HCT116 (cell line): ENCODE data around the gene AP1AR. TPM values are rescaled to one million over a fixed set of nuclear protein-coding genes. Genes with fewer than 3 reads are reported as not detected.
A peak's percentile ranks its signal among the peaks of the same experiment; 100 is the strongest.

Source experiments
- ATAC-seq: fragments of 200-7000 bp; cut with Tn5 transposase; 2 replicates; pipeline ENCODE4 v1.9.1; 2020; ENCODE audit warnings: mild to moderate bottlenecking, moderate library complexity
- BruUV-seq: library from RNA; stranded (reverse); fragments of 400-500 nt; replicated peaks from 2 replicates; lab custom pipeline; 2021; lab: Mats Ljungman, UMichigan
- CTCF ChIA-PET: fragments of 300-600 bp; sonication (Branson Sonifier 250); formaldehyde crosslinking; loops from one replicate; lab custom pipeline; 2021; ENCODE audit warnings: antibody characterized with exemption; lab: Charles Lee
- POLR2A ChIA-PET: fragments of 300-600, 350-600 bp; sonication (Branson Sonifier 250); formaldehyde crosslinking; loops from one replicate; lab custom pipeline; 2021; ENCODE audit warnings: antibody characterized with exemption; lab: Charles Lee
- RAD21 ChIA-PET, 2 experiments: fragments of 300-600 bp; sonication (Branson Sonifier 250); formaldehyde crosslinking; loops; one replicate each; lab custom pipeline; 2023; ENCODE audit warnings: low total read pairs in 2 of 2; ENCODE audit not compliant: uncharacterized antibody in 2 of 2, unreplicated experiment in 2 of 2, low non-redundant PET in 1 of 2; lab: Charles Lee
- DNase-seq: peaks from one replicate; pipeline ENCODE4 v3.0.0-alpha.2; 2010; ENCODE audit warnings: low read depth, low spot score
- H2AFZ ChIP-seq: fragments of 200-600 bp; shearing (Covaris generic), sonication (generic); 2 replicates; pipeline ENCODE4 v1.6.1; 2017; ENCODE audit warnings: low read depth, mixed run types, mixed read lengths, antibody characterized with exemption, low read length; ENCODE audit not compliant: poor library complexity, severe bottlenecking
- H3K27ac ChIP-seq: 2 replicates; pipeline ENCODE4 v1.5.1; 2012; ENCODE audit warnings: low read depth, low read length
- H3K27me3 ChIP-seq: fragments of 200-600 bp; sonication (generic); 2 replicates; pipeline ENCODE4 v1.6.1; 2016; ENCODE audit warnings: mixed run types, low read length, mixed read lengths; ENCODE audit not compliant: insufficient read depth
- H3K36me3 ChIP-seq, 2 experiments: fragments of 200-500 bp in 1 of 2; fragments of 200-600 bp in 1 of 2; sonication (Bioruptor generic) in 1 of 2; sonication (generic) in 1 of 2; 2 replicates each; pipeline versions ENCODE4 v1.5.1 to v1.6.1; 2014 to 2016; ENCODE audit warnings: low read length in 2 of 2, inconsistent platforms in 1 of 2, mixed read lengths in 1 of 2, mixed run types in 1 of 2; ENCODE audit not compliant: insufficient read depth in 2 of 2, control insufficient read depth in 1 of 2
- H3K4me1 ChIP-seq, 2 experiments: fragments of 200-600 bp in 1 of 2; sonication (generic) in 1 of 2; 2 replicates each; pipeline versions ENCODE4 v1.5.1 to v1.6.1; 2012 to 2017; ENCODE audit warnings: low read length in 2 of 2, inconsistent platforms in 1 of 2, mild to moderate bottlenecking in 1 of 2, mixed read lengths in 1 of 2, mixed run types in 1 of 2, moderate library complexity in 1 of 2; ENCODE audit not compliant: insufficient read depth in 2 of 2, control insufficient read depth in 1 of 2
- H3K4me2 ChIP-seq: fragments of 200-600 bp; sonication (generic); 2 replicates; pipeline ENCODE4 v1.6.1; 2017; ENCODE audit warnings: mixed run types, low read length, mixed read lengths
- H3K4me3 ChIP-seq, 2 experiments: fragments of 200-600 bp in 1 of 2; sonication (generic) in 1 of 2; replicated peaks in 1 of 2; 2 replicates each; pipeline ENCODE4 v1.5.1; 2011 to 2016; ENCODE audit warnings: low read length in 2 of 2, control low read depth in 1 of 2, low read depth in 1 of 2, mild to moderate bottlenecking in 1 of 2, mixed read lengths in 1 of 2, mixed run types in 1 of 2
- H3K79me2 ChIP-seq: fragments of 200-600 bp; sonication (generic); 2 replicates; pipeline ENCODE4 v1.6.1; 2017; ENCODE audit warnings: mild to moderate bottlenecking, mixed run types, low read length, moderate library complexity, mixed read lengths; ENCODE audit not compliant: insufficient read depth
- H3K9ac ChIP-seq: fragments of 200-600 bp; sonication (generic); 2 replicates; pipeline ENCODE4 v1.6.1; 2016; ENCODE audit warnings: low read length, mixed read lengths
- H3K9me2 ChIP-seq: fragments of 200-600 bp; sonication (generic), shearing (Covaris generic); 2 replicates; pipeline ENCODE4 v1.6.1; 2017; ENCODE audit warnings: mixed run types, mild to moderate bottlenecking, moderate library complexity; ENCODE audit not compliant: insufficient read depth
- H3K9me3 ChIP-seq, 2 experiments: fragments of 200-500 bp in 1 of 2; fragments of 200-600 bp in 1 of 2; sonication (Bioruptor generic) in 1 of 2; sonication (generic) in 1 of 2; 2 replicates each; pipeline ENCODE4 v1.6.1; 2014 to 2017; ENCODE audit warnings: low read length in 2 of 2, mixed read lengths in 2 of 2, inconsistent platforms in 1 of 2, low read depth in 1 of 2, mild to moderate bottlenecking in 1 of 2, mixed run types in 1 of 2, moderate library complexity in 1 of 2; ENCODE audit not compliant: control insufficient read depth in 1 of 2, insufficient read depth in 1 of 2
- H4K20me1 ChIP-seq: fragments of 200-600 bp; sonication (generic), shearing (Covaris generic); 2 replicates; pipeline ENCODE4 v1.6.1; 2017; ENCODE audit warnings: mixed run types, mild to moderate bottlenecking, moderate library complexity; ENCODE audit not compliant: insufficient read depth
- ATF3 ChIP-seq: IDR thresholded peaks from 2 replicates; pipeline ENCODE4 v1.6.1; 2012
- CBX3 ChIP-seq: IDR thresholded peaks from 2 replicates; pipeline ENCODE4 v1.6.1; 2012; ENCODE audit warnings: low read depth
- CEBPB ChIP-seq: IDR thresholded peaks from 2 replicates; pipeline ENCODE4 v1.6.1; 2012; ENCODE audit warnings: low read depth
- CTCF ChIP-seq, 3 experiments: fragments of 200-600 bp in 1 of 3; sonication (generic) in 1 of 3; IDR thresholded peaks in 2 of 3; conservative IDR thresholded peaks in 1 of 3; 2 replicates each; pipeline ENCODE4 v1.5.1; 2012 to 2017; ENCODE audit warnings: low read depth in 2 of 3, low read length in 2 of 3, antibody characterized with exemption in 1 of 3, borderline replicate concordance in 1 of 3, control low read depth in 1 of 3, mild to moderate bottlenecking in 1 of 3, mixed read lengths in 1 of 3, mixed run types in 1 of 3, moderate library complexity in 1 of 3; ENCODE audit not compliant: insufficient read depth in 1 of 3
- EZH2phosphoT487 ChIP-seq: fragments of 200-600 bp; IDR thresholded peaks from 2 replicates; pipeline ENCODE4 v1.6.1; 2018; ENCODE audit warnings: antibody characterized with exemption, borderline replicate concordance
- MAX ChIP-seq: IDR thresholded peaks from 2 replicates; pipeline ENCODE4 v1.6.1; 2012
- POLR2AphosphoS5 ChIP-seq: IDR thresholded peaks from 2 replicates; pipeline ENCODE4 v1.6.1; 2011; ENCODE audit warnings: mild to moderate bottlenecking, low read depth, low read length, moderate library complexity
- RAD21 ChIP-seq: IDR thresholded peaks from 2 replicates; pipeline ENCODE4 v1.6.1; 2012; ENCODE audit warnings: low read depth, mild to moderate bottlenecking
- SIN3A ChIP-seq: IDR thresholded peaks from 2 replicates; pipeline ENCODE4 v1.6.1; 2012; ENCODE audit warnings: low read depth
- SRF ChIP-seq: IDR thresholded peaks from 2 replicates; pipeline ENCODE4 v1.6.1; 2012; ENCODE audit warnings: low read depth
- ZBTB33 ChIP-seq: IDR thresholded peaks from 2 replicates; pipeline ENCODE4 v1.6.1; 2011; ENCODE audit warnings: mild to moderate bottlenecking, low read length, moderate library complexity; ENCODE audit not compliant: insufficient replicate concordance; ENCODE audit errors: extremely low read depth
- ZFX ChIP-seq: fragments of 450-650 bp; IDR thresholded peaks from 2 replicates; pipeline ENCODE4 v1.6.1; 2017
- intact Hi-C: fragments of 100-400 bp; cut with micrococcal nuclease; formaldehyde crosslinking; loops from 2 replicates; pipeline ENCODE4 v1.10.0; 2022
- total RNA-seq: library from RNA; stranded (reverse); gene quantifications from one replicate; pipeline ENCODE4 v1.2.1, GENCODE V29; 2021; ENCODE audit not compliant: unreplicated experiment

The AP1AR gene
- total RNA-seq, 1 experiment from 2014 or later = 56.7 TPM

- TF ChIP-seq ZBTB33 (peak; percentile 29), EZH2phosphoT487 (no peak), CTCF (IDR thresholded peaks at IDR 0.05 in 2 of 3, conservative IDR thresholded peaks at IDR 0.05 in 1 of 3; ENCODE audit: borderline replicate concordance in 1 of 3, insufficient read depth in 1 of 3, low read depth in 2 of 3, low read length in 2 of 3) (peak in 2 of 3 experiments; percentile 38 to 40; a peak in 3 of 6 replicates)
Observed at GRCh38 chr4:112231779-112232713, at the start of gene AP1AR (continued).

- peaks cover 0 to 8% of the 10 kb centered on the region in 2 experiments; a peak in 2 of 4 replicates for H3K4me1 ChIP-seq
- H3K4me2 ChIP-seq = no peak overlapping the region
- ATAC-seq = no peak
- BruUV-seq = no TSS peak
- H3K9ac ChIP-seq = no peak overlapping the region
- ChIA-PET CTCF (no interaction called here), RAD21 (no interaction called here), POLR2A (no interaction called here)
- H3K27me3 ChIP-seq = no peaks in the 10 kb centered on the region
- DNase-seq = no peak
- H3K36me3 ChIP-seq = no peaks in the 10 kb centered on the region
- H3K27ac ChIP-seq = no peak overlapping the region
- H3K9me2 ChIP-seq = no peaks in the 10 kb centered on the region
- H2AFZ ChIP-seq = no peak overlapping the region
- no peaks in the 10 kb centered on the region for H3K79me2 ChIP-seq
- H3K9me3 ChIP-seq = no peaks in the 10 kb centered on the region
- intact Hi-C loops = no loop called here
- TF ChIP-seq RAD21 (no peak), EZH2phosphoT487 (no peak), CBX3 (no peak), ZFX (no peak), MAX (no peak), CEBPB (no peak), SIN3A (no peak), SRF (no peak), POLR2AphosphoS5 (no peak), ATF3 (no peak)
- H4K20me1 ChIP-seq = no peaks in the 10 kb centered on the region
- H3K4me3 ChIP-seq = no peak overlapping the region
Observed at GRCh38 chr4:112182604-112183003, 49.0 kb upstream of the AP1AR start.
